CD14-positive monocyte (primary cell): ENCODE results near the gene NPAS3. TPM values are rescaled to one million over a fixed set of nuclear protein-coding genes. Genes with fewer than 3 reads are reported as not detected.

ENCODE experiments used
- DNase-seq, 3 donors: peaks; one replicate each; pipeline ENCODE4 v3.0.0-alpha.2; 2011 to 2022
- H2AFZ ChIP-seq: 2 replicates; pipeline ENCODE4 v1.6.0; 2012; ENCODE audit warnings: mild to moderate bottlenecking, low read depth, low read length, inconsistent platforms; ENCODE audit not compliant: insufficient read depth, poor library complexity, severe bottlenecking
- H3K27ac ChIP-seq, 2 donors: 1 replicate in 1 of 2; 2 replicates in 1 of 2; pipeline ENCODE4 v1.5.1; 2012 to 2013; ENCODE audit warnings: low read length in 2 of 2, control low read depth in 1 of 2, inconsistent platforms in 1 of 2, low read depth in 1 of 2, mild to moderate bottlenecking in 1 of 2
- H3K27me3 ChIP-seq, 2 donors: one replicate each; pipeline versions ENCODE4 v1.6.0 to v1.6.1; 2011 to 2013; ENCODE audit warnings: low read length in 2 of 2; ENCODE audit not compliant: control insufficient read depth in 2 of 2, insufficient read depth in 2 of 2
- H3K36me3 ChIP-seq, 2 donors: replicated peaks in 1 of 2; 1 replicate in 1 of 2; 2 replicates in 1 of 2; pipeline versions ENCODE4 v1.5.1 to v1.6.1; 2012 to 2013; ENCODE audit warnings: low read length in 2 of 2, control low read depth in 1 of 2, inconsistent platforms in 1 of 2, mild to moderate bottlenecking in 1 of 2; ENCODE audit not compliant: insufficient read depth in 2 of 2, control insufficient read depth in 1 of 2
- H3K4me1 ChIP-seq, 2 donors: 1 replicate in 1 of 2; 2 replicates in 1 of 2; pipeline versions ENCODE4 v1.5.1 to v1.6.1; 2012 to 2013; ENCODE audit warnings: low read length in 2 of 2, control low read depth in 1 of 2, inconsistent platforms in 1 of 2, mild to moderate bottlenecking in 1 of 2, moderate library complexity in 1 of 2; ENCODE audit not compliant: insufficient read depth in 2 of 2, control insufficient read depth in 1 of 2
- H3K4me2 ChIP-seq: replicated peaks from 2 replicates; pipeline ENCODE3; 2012; ENCODE audit warnings: low read length, moderate library complexity, mild to moderate bottlenecking; ENCODE audit not compliant: poor library complexity, severe bottlenecking; ENCODE audit errors: extremely low read depth
- H3K4me3 ChIP-seq, 3 experiments: fragments of 200-600 bp in 1 of 3; sonication (generic) in 1 of 3; replicated peaks in 1 of 3; 1 replicate in 2 of 3; 2 replicates in 1 of 3; pipeline ENCODE4 v1.5.1; 2011 to 2013; ENCODE audit warnings: low read length in 3 of 3, mild to moderate bottlenecking in 3 of 3, control low read depth in 2 of 3, low read depth in 2 of 3, inconsistent platforms in 1 of 3, moderate library complexity in 1 of 3
- H3K79me2 ChIP-seq: 2 replicates; pipeline ENCODE4 v1.6.0; 2012; ENCODE audit warnings: mild to moderate bottlenecking, control low read depth, inconsistent platforms, low read length, moderate library complexity; ENCODE audit not compliant: insufficient read depth
- H3K9ac ChIP-seq: 2 replicates; pipeline ENCODE4 v1.6.0; 2017; ENCODE audit warnings: low read length, mild to moderate bottlenecking; ENCODE audit not compliant: insufficient read depth, poor library complexity, severe bottlenecking
- H3K9me3 ChIP-seq, 2 donors: replicated peaks in 1 of 2; 1 replicate in 1 of 2; 2 replicates in 1 of 2; pipeline versions ENCODE4 v1.5.1 to v1.6.1; 2012 to 2013; ENCODE audit warnings: low read length in 2 of 2, control low read depth in 1 of 2; ENCODE audit not compliant: control insufficient read depth in 1 of 2, insufficient read depth in 1 of 2
- H4K20me1 ChIP-seq: 2 replicates; pipeline ENCODE4 v1.6.0; 2012; ENCODE audit warnings: mild to moderate bottlenecking, low read length, control low read depth, moderate library complexity; ENCODE audit not compliant: insufficient read depth
- H3K27ac Mint-ChIP-seq, 7 donors: one replicate each; pipeline ENCODE4 v1.8.0; 2020; ENCODE audit warnings: mild to moderate bottlenecking in 7 of 7, mixed read lengths in 7 of 7, moderate library complexity in 6 of 7, inconsistent platforms in 2 of 7
- H3K27me3 Mint-ChIP-seq, 3 donors: one replicate each; pipeline ENCODE4 v1.8.0; 2021 to 2022; ENCODE audit warnings: low read depth in 3 of 3, mild to moderate bottlenecking in 3 of 3, mixed read lengths in 3 of 3, moderate library complexity in 3 of 3, inconsistent platforms in 1 of 3
- H3K36me3 Mint-ChIP-seq, 2 donors: one replicate each; pipeline ENCODE4 v1.8.0; 2020; ENCODE audit warnings: mixed read lengths in 2 of 2, inconsistent platforms in 1 of 2, mild to moderate bottlenecking in 1 of 2
- H3K4me1 Mint-ChIP-seq: one replicate; pipeline ENCODE4 v1.8.0; 2020; ENCODE audit warnings: mild to moderate bottlenecking, mixed read lengths
- H3K4me3 Mint-ChIP-seq, 2 donors: one replicate each; pipeline ENCODE4 v1.8.0; 2020; ENCODE audit warnings: mild to moderate bottlenecking in 2 of 2, mixed read lengths in 2 of 2, moderate library complexity in 1 of 2
- H3K9me3 Mint-ChIP-seq, 7 donors: one replicate each; pipeline ENCODE4 v1.8.0; 2020 to 2022; ENCODE audit warnings: mixed read lengths in 7 of 7, mild to moderate bottlenecking in 6 of 7, moderate library complexity in 6 of 7, inconsistent platforms in 2 of 7
- CTCF ChIP-seq: fragments of 200-600 bp; IDR thresholded peaks from one replicate; pipeline ENCODE4 v1.8.0; 2022; ENCODE audit warnings: antibody characterized with exemption, mild to moderate bottlenecking
- WGBS: methylation state at CpG from one replicate; pipeline ENCODE4 v1.1.5; 2013; ENCODE audit warnings: missing lambda C conversion rate; ENCODE audit not compliant: insufficient coverage; 5-methylcytosine and 5-hydroxymethylcytosine counted together
- intact Hi-C, 2 donors: fragments of 100-400 bp; cut with micrococcal nuclease; formaldehyde crosslinking; loops; one replicate each; pipeline versions ENCODE4 v1.15.0 to v1.15.1; 2023
- polyA plus RNA-seq, 3 donors: library from polyadenylated mRNA; depleted of rRNA in 1 of 3; unstranded in 2 of 3; stranded (reverse) in 1 of 3; fragments of 300-500 nt in 2 of 3; fragments of >200 nt in 1 of 3; fragmentation: Illumina TruSeq in 2 of 3; gene quantifications; 1 replicate in 2 of 3; 2 replicates in 1 of 3; pipeline ENCODE4 v1.2.3, GENCODE V29; 2012 to 2021

NPAS3 gene
- polyA plus RNA-seq, 3 donors = not detected

DNA sequence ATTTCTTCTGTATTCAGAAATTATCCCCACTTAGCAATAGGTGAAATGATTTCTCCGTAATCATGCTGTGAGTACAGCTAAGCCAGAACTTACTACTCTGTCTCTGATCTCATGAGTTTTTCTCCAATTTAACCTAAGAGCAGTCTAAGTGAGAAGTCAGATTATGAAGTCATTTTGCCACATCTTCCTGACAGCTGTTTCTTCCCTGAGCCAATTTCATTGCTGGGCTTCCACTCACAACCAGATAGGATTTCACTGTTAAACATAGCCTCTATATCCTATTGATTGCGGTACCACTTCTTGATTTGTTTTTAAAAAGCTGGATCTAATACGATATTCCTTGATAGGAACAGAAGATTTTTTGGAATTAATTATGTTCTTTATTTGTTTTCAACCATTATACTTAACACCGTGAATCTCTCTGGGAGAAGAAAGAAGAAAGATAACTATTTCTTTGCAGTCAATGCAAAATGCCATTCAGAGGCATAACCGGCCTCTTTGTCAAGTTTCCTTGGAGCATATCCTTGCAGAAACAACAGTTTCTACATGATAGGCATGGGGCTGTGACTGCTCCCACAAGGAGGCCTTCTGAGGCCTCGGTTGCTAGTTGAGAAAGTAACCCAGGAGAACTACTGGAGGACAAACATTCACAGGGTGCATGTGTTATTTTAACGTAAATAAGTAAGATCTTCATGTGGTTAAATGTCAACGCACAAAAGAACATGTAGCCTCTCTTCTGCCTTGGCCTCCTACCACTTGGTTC is 212.2 kb downstream of the NPAS3 start:
- Histone ChIP-seq H3K4me2 (no peak overlapping the region), H3K27me3 (no peaks in the 10 kb centered on the region), H3K9me3 (no peaks in the 10 kb centered on the region), H3K36me3 (no peaks in the 10 kb centered on the region), H3K79me2 (no peaks in the 10 kb centered on the region), H2AFZ (no peak overlapping the region), H3K4me1 (no peaks in the 10 kb centered on the region), H4K20me1 (no peaks in the 10 kb centered on the region), H3K9ac (no peak overlapping the region), H3K27ac (no peak overlapping the region), H3K4me3 (no peak overlapping the region)
- H3K4me3 Mint-ChIP-seq = no peak overlapping the region
- peaks cover 0 to 2% (median 0%) of the 10 kb centered on the region in 7 donors for H3K9me3 Mint-ChIP-seq
- intact Hi-C loops = no loop called here
- no peak overlapping the region for H3K27ac Mint-ChIP-seq
- H3K27me3 Mint-ChIP-seq = peaks cover 0 to 2% (median 0%) of the 10 kb centered on the region in 3 donors
- no peaks in the 10 kb centered on the region for H3K36me3 Mint-ChIP-seq
- WGBS = 100% methylated on average over 1 of the region's 8 CpGs
- no peak for DNase-seq
- no peak for TF ChIP-seq CTCF
- H3K4me1 Mint-ChIP-seq = no peaks in the 10 kb centered on the region

DNA sequence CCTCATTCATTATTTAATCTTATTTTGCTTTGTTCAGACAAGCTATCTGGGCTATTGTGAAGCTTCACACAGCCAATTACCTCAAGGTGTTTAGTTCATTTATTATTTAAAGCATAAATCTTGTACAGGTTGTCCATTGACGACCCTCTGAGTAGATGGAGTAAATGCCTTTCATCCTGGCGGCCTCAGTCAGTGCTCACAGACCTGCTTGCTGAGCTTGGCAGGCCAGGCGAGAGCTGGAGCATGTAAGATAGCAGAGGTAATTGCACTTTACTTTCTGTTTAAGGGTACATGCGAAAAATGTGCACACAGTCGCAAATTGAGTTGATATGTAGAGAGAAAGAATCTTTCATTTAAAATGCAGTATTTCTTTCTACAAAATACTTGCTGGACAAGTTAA is 224.4 kb downstream of the NPAS3 start:
- peaks cover 0 to 3% (median 0%) of the 10 kb centered on the region in 7 donors for H3K9me3 Mint-ChIP-seq
- Histone ChIP-seq H3K9ac (no peak overlapping the region), H3K27ac (no peak overlapping the region), H3K27me3 (no peaks in the 10 kb centered on the region), H3K4me1 (no peaks in the 10 kb centered on the region), H3K79me2 (no peaks in the 10 kb centered on the region), H3K4me2 (no peak overlapping the region), H3K36me3 (no peaks in the 10 kb centered on the region), H3K4me3 (no peak overlapping the region), H2AFZ (no peak overlapping the region), H4K20me1 (no peaks in the 10 kb centered on the region), H3K9me3 (no peaks in the 10 kb centered on the region)
- TF ChIP-seq CTCF = no peak
- no peak overlapping the region for H3K27ac Mint-ChIP-seq
- intact Hi-C loops = no loop called here
- WGBS = 79% methylated on average over 2 of the region's 5 CpGs
- no peak for DNase-seq
- no peaks in the 10 kb centered on the region for H3K4me1 Mint-ChIP-seq
- H3K4me3 Mint-ChIP-seq = no peak overlapping the region
- no peaks in the 10 kb centered on the region for H3K36me3 Mint-ChIP-seq
- no peaks in the 10 kb centered on the region for H3K27me3 Mint-ChIP-seq
